Measurements from ENCODE around the gene PSMA2. TPM values are rescaled to one million over a fixed set of nuclear protein-coding genes. Genes with fewer than 3 reads are reported as not detected.

PSMA2 gene
- total and polyA plus RNA-seq, 4 experiments from 2014 or later: 35.6 to 353 (median 144) TPM

GRCh38 chr7:42914421-42915045, 17.4 kb downstream of the PSMA2 start:
- H3K27ac Mint-ChIP-seq: peak overlapping the region in 1 of 7 donors; percentile 33
- H3K9me3 ChIP-seq (ENCODE audit: control insufficient read depth in 1 of 2, low read length in 2 of 2): no peaks in the 10 kb centered on the region
- H3K9me3 Mint-ChIP-seq: no peaks in the 10 kb centered on the region
- H3K4me1 ChIP-seq (ENCODE audit: insufficient read depth, low read length): peaks cover 16% of the 10 kb centered on the region
- peaks cover 8 to 27% (median 22%) of the 10 kb centered on the region in 4 donors for H3K4me1 Mint-ChIP-seq
- H3K4me3 Mint-ChIP-seq: no peak overlapping the region
- H3K27me3 ChIP-seq (ENCODE audit: insufficient read depth, low read length): no peaks in the 10 kb centered on the region
- no peak overlapping the region for H3K27ac ChIP-seq (ENCODE audit: low read depth, low read length)
- intact Hi-C loops (cut with micrococcal nuclease): no loop called here
- H3K27me3 Mint-ChIP-seq: no peaks in the 10 kb centered on the region
- H3K36me3 Mint-ChIP-seq: peaks cover 15 to 42% of the 10 kb centered on the region in 2 donors
- DNase-seq: no peak
- ChIA-PET CTCF (ENCODE audit: partially characterized antibody) (no interaction called here), POLR2A (ENCODE audit: partially characterized antibody) (interaction anchor here (2.8 kb wide), 1 partner anchor 17 kb away, joined by 8 read pairs; the partner anchor contains the start of genes MRPL32 and PSMA2)
- H3K36me3 ChIP-seq (ENCODE audit: insufficient read depth, low read length): peaks cover 3% of the 10 kb centered on the region
- H3K4me3 ChIP-seq (ENCODE audit: low read length in 2 of 2): no peak overlapping the region

GRCh38 chr7:42914009-42914408, 18.0 kb downstream of the PSMA2 start:
- H3K27me3 Mint-ChIP-seq: no peaks in the 10 kb centered on the region
- no peaks in the 10 kb centered on the region for H3K9me3 ChIP-seq (ENCODE audit: control insufficient read depth in 1 of 2, low read length in 2 of 2)
- peak overlapping the region in 3 of 7 donors; percentile 5 to 40 (median 37) for H3K27ac Mint-ChIP-seq
- no peak overlapping the region for H3K4me3 Mint-ChIP-seq
- H3K27me3 ChIP-seq (ENCODE audit: insufficient read depth, low read length): no peaks in the 10 kb centered on the region
- H3K4me3 ChIP-seq (ENCODE audit: low read length in 2 of 2): no peak overlapping the region
- H3K36me3 Mint-ChIP-seq: peaks cover 10 to 37% of the 10 kb centered on the region in 2 donors
- ChIA-PET POLR2A (ENCODE audit: partially characterized antibody) (interaction anchor here (4.4 kb wide), 1 partner anchor 19 kb away, joined by 70 read pairs; the partner anchor contains the start of genes MRPL32 and PSMA2), CTCF (ENCODE audit: partially characterized antibody) (no interaction called here)
- DNase-seq: no peak
- no peaks in the 10 kb centered on the region for H3K9me3 Mint-ChIP-seq
- peaks cover 16% of the 10 kb centered on the region for H3K4me1 ChIP-seq (ENCODE audit: insufficient read depth, low read length)
- intact Hi-C loops (cut with micrococcal nuclease): no loop called here
- peaks cover 8 to 27% (median 22%) of the 10 kb centered on the region in 4 donors for H3K4me1 Mint-ChIP-seq
- no peak overlapping the region for H3K27ac ChIP-seq (ENCODE audit: low read depth, low read length)
- no peaks in the 10 kb centered on the region for H3K36me3 ChIP-seq (ENCODE audit: insufficient read depth, low read length)

DNA sequence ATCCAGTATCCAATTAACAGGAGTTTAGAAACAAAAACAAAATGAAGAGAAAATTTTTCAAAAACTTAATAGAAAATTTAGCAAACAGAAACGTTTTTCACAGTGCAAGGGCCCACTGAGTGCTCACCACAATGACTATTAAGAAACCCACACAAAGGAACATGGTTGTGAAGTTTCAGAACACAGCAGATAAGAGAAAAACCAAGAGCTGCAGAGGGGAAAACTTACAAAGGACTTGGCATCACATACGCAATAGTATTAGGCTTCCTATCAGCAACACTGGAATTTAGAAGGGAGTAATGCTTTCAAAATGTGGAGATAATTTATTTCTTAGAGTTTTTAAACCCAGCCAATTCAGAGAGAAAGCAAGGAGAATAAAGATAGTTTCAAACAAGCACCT, 18.4 kb downstream of the PSMA2 start:
- no peaks in the 10 kb centered on the region for H3K9me3 Mint-ChIP-seq
- no peak overlapping the region for H3K4me3 Mint-ChIP-seq
- no peaks in the 10 kb centered on the region for H3K9me3 ChIP-seq (ENCODE audit: control insufficient read depth in 1 of 2, low read length in 2 of 2)
- H3K4me1 ChIP-seq (ENCODE audit: insufficient read depth, low read length): peaks cover 16% of the 10 kb centered on the region
- ChIA-PET POLR2A (ENCODE audit: partially characterized antibody) (interaction anchor here (4.4 kb wide), 1 partner anchor 19 kb away, joined by 70 read pairs; the partner anchor contains the start of genes MRPL32 and PSMA2), CTCF (ENCODE audit: partially characterized antibody) (no interaction called here)
- no peak overlapping the region for H3K4me3 ChIP-seq (ENCODE audit: low read length in 2 of 2)
- intact Hi-C loops (cut with micrococcal nuclease): no loop called here
- no peaks in the 10 kb centered on the region for H3K27me3 Mint-ChIP-seq
- H3K36me3 ChIP-seq (ENCODE audit: insufficient read depth, low read length): no peaks in the 10 kb centered on the region
- peaks cover 8 to 27% (median 22%) of the 10 kb centered on the region in 4 donors for H3K4me1 Mint-ChIP-seq
- no peaks in the 10 kb centered on the region for H3K27me3 ChIP-seq (ENCODE audit: insufficient read depth, low read length)
- H3K36me3 Mint-ChIP-seq: peaks cover 9 to 34% of the 10 kb centered on the region in 2 donors
- no peak for DNase-seq
- H3K27ac Mint-ChIP-seq: peak overlapping the region in 2 of 7 donors; percentile 37 to 40
- H3K27ac ChIP-seq (ENCODE audit: low read depth, low read length): no peak overlapping the region

DNA sequence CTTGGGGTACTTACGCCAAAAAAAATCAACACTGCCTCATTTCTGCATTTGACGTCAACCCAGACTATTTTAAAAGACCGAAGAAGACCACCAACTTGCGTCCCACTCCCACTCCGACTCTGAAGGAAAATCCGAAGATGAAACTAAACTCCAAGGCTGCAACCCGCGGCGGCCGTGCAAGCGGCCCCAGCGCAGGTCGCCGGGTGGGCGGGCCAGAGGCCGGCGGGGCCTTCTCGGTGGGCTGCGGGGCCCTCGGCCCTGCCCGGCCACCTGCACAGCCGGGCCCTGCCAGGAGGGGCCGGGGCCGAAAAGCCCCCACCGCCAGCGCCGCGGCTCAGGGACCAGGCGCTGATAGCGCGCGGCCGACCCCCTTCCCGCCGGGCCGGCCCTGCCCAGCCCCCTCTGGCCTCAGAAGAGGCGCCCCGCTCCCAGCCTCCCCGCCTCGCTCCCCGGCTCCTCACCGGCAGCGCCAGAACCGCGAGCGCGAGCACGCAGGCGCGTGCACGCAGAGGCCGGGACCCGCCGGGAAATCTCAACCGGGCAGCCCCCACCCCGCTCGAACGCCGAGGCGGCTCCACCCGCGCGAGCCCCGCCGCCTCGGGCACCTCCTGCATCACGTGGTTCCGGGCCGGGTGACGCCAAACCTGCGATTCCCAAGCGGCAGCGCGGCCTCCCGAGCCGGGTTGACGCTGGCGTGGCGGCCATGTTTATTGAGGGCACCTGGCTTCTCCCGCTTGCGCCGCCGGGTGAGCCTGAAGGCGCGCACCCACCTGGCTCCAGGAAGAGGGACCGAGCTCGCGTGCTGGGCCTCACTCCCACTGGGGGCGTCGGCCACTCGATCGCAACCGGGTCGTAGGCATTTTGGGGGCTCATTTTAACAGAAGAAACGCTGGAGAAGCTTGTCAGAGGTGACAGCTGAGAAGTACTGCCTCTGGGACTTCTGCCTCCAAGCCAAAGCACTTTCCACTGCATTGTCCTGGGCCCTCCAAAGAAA, 20.2 kb downstream of the PSMA2 start, which contains the start of gene C7orf25:
Gene C7orf25 (minus strand): TSS at position 617 of the 994 bp plus-strand sequence. CDS start 1,170 bp downstream, outside the sequence.
- peak within 1 kb of the TSS; percentile 89 to 96 (median 94) for H3K27ac Mint-ChIP-seq
- POLR2A ChIA-PET (ENCODE audit: partially characterized antibody): interaction anchor here (0.6 to 4.4 kb wide), 4 partner anchors 11 to 30 kb away, joined by 3 to 70 read pairs (median 3); partner anchors contain the start of genes MRPL32 and PSMA2

DNA sequence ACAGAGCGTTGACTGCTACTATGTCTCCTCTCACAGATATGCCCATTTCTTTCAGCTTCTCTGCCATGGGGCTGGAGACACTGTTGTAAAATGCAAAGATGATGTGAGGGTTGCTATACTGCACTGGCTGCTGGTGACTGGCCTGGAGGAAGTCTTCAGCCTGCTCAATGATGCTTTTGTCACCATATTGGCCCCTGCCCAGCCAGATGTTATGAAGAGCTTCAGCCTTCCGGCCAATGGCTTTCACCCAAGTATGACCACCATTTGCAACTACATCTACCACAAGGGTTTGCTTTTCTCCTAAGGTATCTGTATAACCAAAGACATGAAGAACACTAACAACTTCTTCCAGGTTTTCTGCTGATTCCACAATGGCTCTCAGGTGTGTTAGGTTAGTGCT, 21.7 kb downstream of the PSMA2 start:
- Mint-ChIP-seq H3K9me3 (no peaks in the 10 kb centered on the region), H3K36me3 (peaks cover 5 to 7% of the 10 kb centered on the region in 2 donors), H3K4me1 (peaks cover 13 to 36% (median 24%) of the 10 kb centered on the region in 4 donors), H3K27ac (peak overlapping the region in 3 of 7 donors; percentile 63 to 89 (median 77)), H3K4me3 (peak overlapping the region in 6 of 8 donors; percentile 8 to 97 (median 91)), H3K27me3 (no peaks in the 10 kb centered on the region)
- POLR2A ChIA-PET (ENCODE audit: partially characterized antibody): interaction anchor here (4.4 kb wide), 1 partner anchor 22 kb away, joined by 70 read pairs; the partner anchor contains the start of genes MRPL32 and PSMA2
- CTCF ChIA-PET (ENCODE audit: partially characterized antibody): interaction anchor here (0.8 to 1.2 kb wide), 3 partner anchors 22 to 389 kb away, joined by 3 read pairs; partner anchors contain the start of genes MRPL32 and PSMA2
- no peak overlapping the region for H3K27ac ChIP-seq (ENCODE audit: low read depth, low read length)
- no peak for DNase-seq
- intact Hi-C loops (cut with micrococcal nuclease): no loop called here
- no peaks in the 10 kb centered on the region for H3K9me3 ChIP-seq (ENCODE audit: control insufficient read depth in 1 of 2, low read length in 2 of 2)
- H3K4me3 ChIP-seq (ENCODE audit: low read length in 2 of 2): no peak overlapping the region
- peaks cover 24% of the 10 kb centered on the region for H3K4me1 ChIP-seq (ENCODE audit: insufficient read depth, low read length)
- H3K36me3 ChIP-seq (ENCODE audit: insufficient read depth, low read length): no peaks in the 10 kb centered on the region
- no peaks in the 10 kb centered on the region for H3K27me3 ChIP-seq (ENCODE audit: insufficient read depth, low read length)

More for the DNA sequence above, 20.2 kb downstream of the PSMA2 start, which contains the start of gene C7orf25:
- CTCF ChIA-PET (ENCODE audit: partially characterized antibody): interaction anchor here (0.9 to 1.2 kb wide), 3 partner anchors 18 to 29 kb away, joined by 3 to 11 read pairs (median 3); no protein-coding TSS in a partner anchor
- DNase-seq: peak; percentile 95 to 96 (median 95)
- H3K27me3 Mint-ChIP-seq: no peaks in the 10 kb centered on the region
- Histone ChIP-seq H3K36me3 (ENCODE audit: insufficient read depth, low read length) (no peaks in the 10 kb centered on the region), H3K4me1 (ENCODE audit: insufficient read depth, low read length) (peaks cover 24% of the 10 kb centered on the region), H3K4me3 (ENCODE audit: low read length in 2 of 2) (peak within 1 kb of the TSS; percentile 33 to 67), H3K27me3 (ENCODE audit: insufficient read depth, low read length) (no peaks in the 10 kb centered on the region), H3K9me3 (ENCODE audit: control insufficient read depth in 1 of 2, low read length in 2 of 2) (no peaks in the 10 kb centered on the region), H3K27ac (ENCODE audit: low read depth, low read length) (peak within 1 kb of the TSS; percentile 62)
- H3K9me3 Mint-ChIP-seq: no peaks in the 10 kb centered on the region
- intact Hi-C loops (cut with micrococcal nuclease): loop anchor here (1.0 kb wide), 2 partner anchors 21 to 23 kb away; partner anchors contain the start of genes MRPL32 and PSMA2
- H3K4me1 Mint-ChIP-seq: peaks cover 13 to 36% (median 24%) of the 10 kb centered on the region in 4 donors
- peaks cover 9 to 19% of the 10 kb centered on the region in 2 donors for H3K36me3 Mint-ChIP-seq
- peak within 1 kb of the TSS; percentile 90 to 97 (median 94) for H3K4me3 Mint-ChIP-seq

DNA sequence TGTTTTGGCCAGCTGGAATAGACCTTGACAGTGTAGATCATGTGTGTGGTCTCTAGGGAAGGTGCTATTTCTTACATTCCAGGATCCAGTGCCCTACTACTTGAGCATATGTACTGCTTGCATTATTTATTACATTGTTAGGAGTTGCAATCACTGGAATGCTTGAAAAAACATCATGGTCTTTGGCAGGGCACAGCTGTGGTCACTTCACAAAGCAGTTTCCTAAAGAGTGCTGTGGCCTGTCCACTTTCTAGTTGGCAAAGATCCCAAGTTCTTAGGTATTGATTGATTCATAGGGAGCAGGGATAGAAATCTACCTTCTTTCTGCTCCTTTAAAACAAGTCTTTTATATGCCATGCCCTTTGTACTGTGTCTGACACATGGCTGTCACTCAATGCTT, 24.7 kb downstream of the PSMA2 start:
- ChIA-PET CTCF (ENCODE audit: partially characterized antibody) (interaction anchor here (2.2 kb wide), 1 partner anchor 34 kb away, joined by 9 read pairs; no protein-coding TSS in a partner anchor), POLR2A (ENCODE audit: partially characterized antibody) (no interaction called here)
- Mint-ChIP-seq H3K27me3 (no peaks in the 10 kb centered on the region), H3K4me3 (no peak overlapping the region), H3K4me1 (peaks cover 13 to 31% (median 21%) of the 10 kb centered on the region in 4 donors), H3K27ac (no peak overlapping the region), H3K36me3 (peaks cover 5% of the 10 kb centered on the region in 2 donors), H3K9me3 (no peaks in the 10 kb centered on the region)
- Histone ChIP-seq H3K27me3 (ENCODE audit: insufficient read depth, low read length) (no peaks in the 10 kb centered on the region), H3K4me1 (ENCODE audit: insufficient read depth, low read length) (peaks cover 18% of the 10 kb centered on the region), H3K4me3 (ENCODE audit: low read length in 2 of 2) (no peak overlapping the region), H3K36me3 (ENCODE audit: insufficient read depth, low read length) (no peaks in the 10 kb centered on the region), H3K27ac (ENCODE audit: low read depth, low read length) (no peak overlapping the region), H3K9me3 (ENCODE audit: control insufficient read depth in 1 of 2, low read length in 2 of 2) (no peaks in the 10 kb centered on the region)
- intact Hi-C loops (cut with micrococcal nuclease): no loop called here
- no peak for DNase-seq
